HL-60/S4 treated with retinoic acid at 250 ng/mL for 4 days and 3 days (cell line): ENCODE results near the gene ALDH4A1.
"Not testable (repeated sequence)": the region's sequence is repeated elsewhere in the genome, so short reads cannot be mapped to it uniquely, and the experiment has no call there.

Source experiments
- in situ Hi-C: fragments of 300-500 bp; cut with MboI; formaldehyde crosslinking; loops from 2 replicates; pipeline ENCODE4 v1.7.0; 2022; ENCODE audit warnings: low sequenced_read_pairs

The ALDH4A1 gene

GRCh38 chr1:18861590-18861989 is 40.8 kb downstream of the ALDH4A1 start:
- in situ Hi-C loops: no loop called here

GRCh38 chr1:18861082-18861481 is 41.3 kb downstream of the ALDH4A1 start:
- in situ Hi-C loops: no loop called here

DNA sequence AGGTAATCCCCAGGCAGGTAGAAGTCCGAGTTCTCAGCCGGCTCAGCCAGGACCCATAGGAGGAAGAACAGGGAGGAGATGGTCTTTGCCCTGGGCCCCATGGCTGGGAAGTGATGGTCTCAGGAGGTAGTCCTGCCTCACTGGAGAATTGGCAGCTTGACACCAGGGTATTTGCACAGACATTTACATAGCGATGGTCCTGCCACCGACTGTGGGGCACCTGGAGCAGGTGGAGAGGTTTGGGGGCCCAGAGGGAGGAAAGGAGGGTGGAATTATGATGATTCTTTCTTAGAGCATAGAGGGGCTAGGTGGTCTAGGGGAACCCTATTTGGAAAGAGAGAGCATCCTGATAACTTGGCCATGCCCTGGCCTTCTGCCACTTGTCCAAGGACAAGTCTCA is 42.8 kb downstream of the ALDH4A1 start, which contains the start of gene TAS1R2:
TSS of gene TAS1R2 (minus strand) at position 101 of the 400 bp plus-strand sequence. CDS start at position 101, 0 bp downstream.
- in situ Hi-C loops: no loop called here

DNA sequence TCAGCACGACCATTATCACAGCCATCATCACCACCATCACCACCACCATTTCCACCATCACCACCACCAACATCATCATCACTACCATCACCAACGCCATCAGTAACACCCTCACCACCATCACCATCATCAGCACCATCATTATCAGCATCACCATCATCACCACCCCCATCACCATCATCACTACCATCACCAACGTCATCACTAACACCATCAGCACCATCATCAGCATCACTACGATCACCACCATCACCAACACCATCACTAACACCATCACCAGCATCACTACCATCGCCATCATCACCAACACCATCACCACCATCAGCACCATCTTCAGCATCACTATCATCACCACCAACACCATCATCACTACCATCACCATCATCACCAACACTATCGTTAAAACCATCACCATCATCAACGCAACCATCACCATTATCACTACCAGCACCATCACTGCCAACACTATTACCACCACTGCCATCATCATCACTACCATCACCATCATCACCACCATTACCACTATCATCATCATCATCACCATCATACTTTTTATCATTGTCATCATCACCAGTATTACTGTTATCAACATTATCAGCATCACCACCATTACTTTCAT is 44.2 kb downstream of the ALDH4A1 start:
- in situ Hi-C loops: no loop called here

DNA sequence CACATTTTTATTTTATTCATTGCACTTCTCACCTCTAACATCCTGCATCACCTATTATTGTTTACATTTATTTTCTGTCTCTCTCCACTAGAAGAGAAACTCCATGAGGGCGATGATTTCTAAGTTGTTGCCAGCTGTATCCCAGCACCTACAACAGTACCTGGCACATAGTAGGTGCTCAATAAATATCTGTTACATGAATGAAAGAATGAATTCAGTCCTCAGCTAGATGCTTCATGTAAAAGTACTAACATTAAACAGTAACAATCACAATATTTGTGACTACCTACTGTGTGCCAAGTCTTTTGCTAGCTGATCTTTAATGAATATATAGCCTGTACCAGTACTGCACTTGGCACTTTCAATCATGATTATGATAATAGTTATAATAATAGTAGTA is 45.9 kb downstream of the ALDH4A1 start:
- in situ Hi-C loops: no loop called here

DNA sequence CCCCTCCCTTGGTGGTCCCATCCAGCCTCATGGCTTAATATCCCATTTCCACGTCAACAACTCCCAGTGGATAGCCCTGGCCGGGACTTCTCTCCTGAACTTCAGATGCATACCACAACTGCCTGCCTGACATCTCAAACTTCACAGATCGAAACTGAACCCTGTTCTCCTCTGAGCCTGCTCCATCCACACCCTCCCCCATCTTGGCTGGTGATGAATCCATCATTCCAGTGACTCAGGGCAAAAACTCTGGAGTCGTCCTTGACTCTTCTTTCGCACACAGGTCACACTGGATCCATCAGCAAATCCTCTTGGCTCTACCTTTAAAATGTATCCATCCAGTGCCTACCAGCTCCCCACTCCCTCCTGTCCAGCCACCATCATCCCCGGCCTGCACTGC is 46.8 kb downstream of the ALDH4A1 start:
- in situ Hi-C loops: no loop called here

GRCh38 chr1:18854331-18855025 is 47.9 kb downstream of the ALDH4A1 start:
- in situ Hi-C loops: no loop called here

- in situ Hi-C loops: no loop called here
Measured at GRCh38 chr1:18852501-18852900, 49.9 kb downstream of the ALDH4A1 start.

- in situ Hi-C loops: no loop called here
Measured at GRCh38 chr1:18849261-18849711, 53.1 kb downstream of the ALDH4A1 start.

DNA sequence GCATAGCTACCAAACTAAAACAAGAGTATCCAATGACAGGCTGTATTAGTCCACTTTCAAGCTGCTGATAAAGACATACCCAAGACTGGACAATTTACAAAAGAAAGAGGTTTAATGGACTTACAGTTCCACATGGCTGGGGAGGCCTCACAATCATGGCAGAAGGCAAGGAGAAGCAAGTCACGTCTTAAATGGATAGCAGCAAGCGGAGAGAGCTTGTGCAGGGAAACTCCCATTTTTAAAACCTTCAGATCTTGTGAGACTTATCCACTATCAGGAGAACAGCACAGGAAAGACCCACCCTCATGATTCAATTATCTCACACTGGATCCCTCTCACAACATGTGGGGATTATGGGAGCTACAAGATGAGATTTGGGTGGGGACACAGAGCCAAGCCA is 54.6 kb downstream of the ALDH4A1 start:
- in situ Hi-C loops: not testable (repeated sequence)

GRCh38 chr1:18840145-18840544 is 62.2 kb downstream of the ALDH4A1 start:
- in situ Hi-C loops: no loop called here

DNA sequence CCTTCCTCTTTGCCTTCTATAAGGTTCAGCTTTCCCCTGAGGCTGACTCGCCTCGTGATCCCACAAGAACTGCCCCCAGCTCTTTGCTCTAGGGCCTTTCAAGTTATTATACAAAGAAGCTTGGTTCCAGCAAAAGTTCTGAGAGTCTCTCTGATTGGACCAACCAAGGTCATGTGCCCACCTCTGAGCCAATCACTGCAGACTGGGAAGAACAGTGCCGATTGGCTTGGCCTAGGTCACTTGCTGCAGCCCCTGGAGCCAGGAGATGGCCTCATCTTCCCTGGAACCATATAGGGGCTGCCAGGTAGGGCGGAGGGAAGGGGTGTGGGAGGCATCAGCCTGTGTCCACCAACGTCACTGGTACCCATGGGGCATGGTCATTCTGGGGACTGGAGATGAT is 65.7 kb downstream of the ALDH4A1 start:
- in situ Hi-C loops: no loop called here

GRCh38 chr1:18832319-18832718 is 70.0 kb downstream of the ALDH4A1 start:
- in situ Hi-C loops: not testable (repeated sequence)

DNA sequence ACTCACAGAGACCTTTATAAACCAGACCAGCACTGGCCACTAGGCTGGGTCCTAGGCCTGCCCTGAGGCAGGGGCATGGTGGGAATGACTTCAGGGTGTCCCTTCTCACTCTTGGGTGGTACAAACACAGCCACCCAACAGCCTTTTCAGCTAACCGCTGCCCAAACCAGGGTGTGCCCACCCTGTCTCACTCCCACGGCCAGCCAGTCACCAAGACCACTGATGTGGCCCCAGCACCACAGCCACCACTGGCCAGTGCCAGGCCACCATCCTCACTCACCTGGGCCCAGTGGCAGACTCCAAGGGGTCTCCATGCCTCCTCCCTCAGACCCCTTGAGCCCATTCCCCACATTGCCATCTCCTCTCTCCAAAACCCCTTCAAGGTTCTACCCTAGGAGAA is 70.7 kb downstream of the ALDH4A1 start:
- in situ Hi-C loops: no loop called here

DNA sequence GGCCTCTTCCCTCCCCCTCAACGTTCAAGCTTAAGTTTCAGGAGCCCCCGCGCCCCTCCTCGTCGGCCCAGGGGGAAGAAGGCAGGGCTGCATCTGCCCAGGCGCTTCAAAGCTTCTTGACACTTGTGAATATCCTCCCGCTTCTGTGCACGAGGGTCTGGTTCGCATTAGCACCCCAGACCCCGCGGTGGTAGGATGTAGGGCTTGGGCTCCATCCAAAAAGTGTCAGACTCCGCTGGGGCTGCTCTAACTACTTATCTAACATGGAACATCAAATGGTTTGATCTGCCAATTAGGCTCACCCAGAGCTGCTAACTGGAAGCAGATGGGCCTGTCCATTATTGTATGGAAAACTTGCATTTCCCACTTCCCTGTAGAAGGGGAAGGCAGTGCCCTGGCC is 71.8 kb downstream of the ALDH4A1 start:
- in situ Hi-C loops: no loop called here

GRCh38 chr1:18829671-18830070 is 72.7 kb downstream of the ALDH4A1 start:
- in situ Hi-C loops: no loop called here

GRCh38 chr1:18828224-18828623 is 74.1 kb downstream of the ALDH4A1 start:
- in situ Hi-C loops: no loop called here

DNA sequence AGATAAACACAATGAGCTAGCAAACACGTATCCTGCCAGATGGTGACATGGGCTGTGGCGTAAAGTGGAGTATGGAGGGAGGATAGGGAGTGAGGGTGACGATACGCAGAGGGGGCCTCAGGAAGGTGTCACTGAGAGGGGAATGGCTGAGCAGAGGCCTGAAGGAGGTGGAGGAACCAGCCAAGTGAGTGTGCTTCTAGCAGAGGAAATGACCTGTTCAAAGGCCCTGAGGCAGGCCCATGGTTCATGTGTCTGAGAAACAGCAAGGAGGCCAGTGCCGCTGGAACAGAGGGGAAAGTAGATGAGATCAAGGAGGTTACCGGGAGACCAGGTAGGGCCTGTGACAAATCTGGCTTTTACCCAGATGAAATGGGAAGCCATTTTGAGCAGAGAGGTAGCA is 78.9 kb downstream of the ALDH4A1 start:
- in situ Hi-C loops: loop anchor here (25.0 kb wide), 1 partner anchor 236 kb away; no protein-coding TSS in a partner anchor
